Rectal smooth muscle tissue (tissue), 1 donor: ENCODE data around the gene ARMC2.
"Not testable (repeated sequence)": the region's sequence is repeated elsewhere in the genome, so short reads cannot be mapped to it uniquely, and the experiment has no call there.

Source experiments
- H3K27ac ChIP-seq: one replicate; pipeline ENCODE4 v1.7.0; 2013; ENCODE audit warnings: low read depth, low read length, inconsistent platforms
- H3K27me3 ChIP-seq: one replicate; pipeline ENCODE4 v1.7.0; 2013; ENCODE audit warnings: low read length; ENCODE audit not compliant: control insufficient read depth, insufficient read depth
- H3K36me3 ChIP-seq: one replicate; pipeline ENCODE4 v1.7.0; 2013; ENCODE audit warnings: low read length; ENCODE audit not compliant: control insufficient read depth, insufficient read depth
- H3K4me1 ChIP-seq: one replicate; pipeline ENCODE4 v1.7.0; 2013; ENCODE audit warnings: low read length; ENCODE audit not compliant: control insufficient read depth, insufficient read depth
- H3K4me3 ChIP-seq: one replicate; pipeline ENCODE4 v1.7.0; 2013; ENCODE audit warnings: low read length
- H3K9ac ChIP-seq: one replicate; pipeline ENCODE4 v1.7.0; 2013; ENCODE audit warnings: low read length

Gene ARMC2

DNA sequence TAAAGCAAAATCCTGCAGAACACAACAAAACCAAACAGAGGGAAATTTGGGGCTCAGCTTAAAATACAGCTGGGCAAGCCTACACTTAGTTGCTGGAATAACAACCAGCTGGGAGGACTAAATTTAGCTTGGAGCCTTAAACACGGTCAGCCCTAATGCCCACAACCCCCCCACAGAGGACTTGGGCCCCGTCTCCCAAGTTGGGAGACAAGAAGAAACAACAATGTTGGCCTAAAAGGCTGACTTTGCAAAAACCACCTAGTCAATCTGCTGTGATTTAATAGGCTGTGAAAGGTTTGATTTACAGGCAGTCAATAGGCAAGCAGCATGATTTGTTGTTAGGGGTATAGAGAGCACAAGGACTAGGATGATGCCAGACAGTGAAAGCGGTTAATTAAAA, 40.3 kb upstream of the ARMC2 start:
- Histone ChIP-seq H3K27ac (no peak overlapping the region), H3K4me1 (no peaks in the 10 kb centered on the region), H3K27me3 (no peaks in the 10 kb centered on the region), H3K4me3 (no peak overlapping the region), H3K36me3 (no peaks in the 10 kb centered on the region), H3K9ac (no peak overlapping the region)

DNA sequence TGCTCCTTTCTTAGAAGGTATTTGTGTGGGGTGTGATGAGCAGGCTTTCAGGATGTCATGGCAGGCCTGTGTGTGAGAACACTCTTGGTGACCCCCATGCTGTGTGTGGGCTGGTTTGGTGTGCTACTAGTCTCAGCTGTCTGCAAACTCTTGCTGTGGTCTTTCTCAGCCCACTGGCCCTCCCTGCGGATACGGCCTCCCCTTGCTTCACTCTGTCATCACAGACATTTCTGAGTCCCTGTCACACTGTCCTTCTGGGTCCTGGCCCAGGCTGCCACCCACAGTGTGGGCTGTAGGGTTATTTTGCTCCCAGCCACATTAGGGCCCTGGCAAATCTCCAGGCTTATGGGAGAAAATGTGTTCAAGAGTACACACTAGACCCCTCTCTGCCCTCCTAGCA, 39.0 kb upstream of the ARMC2 start:
- Histone ChIP-seq H3K27ac (no peak overlapping the region), H3K9ac (no peak overlapping the region)

DNA sequence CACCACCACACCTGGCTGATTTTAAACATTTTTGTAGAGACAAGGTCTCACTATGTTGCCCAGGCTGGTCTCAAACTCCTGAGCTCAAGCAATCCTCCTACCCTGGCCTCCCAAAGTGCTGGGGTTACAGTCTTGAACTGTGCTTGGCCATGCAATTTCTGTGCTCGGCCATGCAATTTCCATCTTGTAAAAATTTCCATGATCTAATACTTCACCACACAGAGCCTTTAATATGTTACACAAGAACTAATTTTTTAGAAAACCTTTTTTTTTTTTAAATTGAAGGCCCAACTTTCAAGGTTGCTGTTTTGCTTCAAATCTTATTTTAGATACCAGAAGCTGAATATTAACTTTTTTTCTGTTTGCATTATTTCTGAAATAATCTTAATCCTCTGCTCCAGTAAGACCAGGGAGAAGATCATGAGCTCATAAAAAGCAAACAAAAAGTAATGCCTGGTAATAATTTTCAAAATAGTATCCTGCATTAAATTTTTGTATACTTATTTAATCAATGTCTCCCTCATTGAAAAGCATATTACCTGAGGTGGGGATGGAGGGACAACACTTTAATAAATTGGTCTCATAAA, 38.1 kb upstream of the ARMC2 start:
- Histone ChIP-seq H3K4me3 (no peak overlapping the region), H3K27me3 (no peaks in the 10 kb centered on the region), H3K4me1 (no peaks in the 10 kb centered on the region), H3K9ac (no peak overlapping the region), H3K36me3 (no peaks in the 10 kb centered on the region), H3K27ac (no peak overlapping the region)

More for the DNA sequence above, 39.0 kb upstream of the ARMC2 start:
- H3K36me3 ChIP-seq, result no peaks in the 10 kb centered on the region
- no peaks in the 10 kb centered on the region for H3K4me1 ChIP-seq
- no peak overlapping the region for H3K4me3 ChIP-seq
- no peaks in the 10 kb centered on the region for H3K27me3 ChIP-seq

- no peak overlapping the region for H3K27ac ChIP-seq
- no peaks in the 10 kb centered on the region for H3K36me3 ChIP-seq
- no peaks in the 10 kb centered on the region for H3K27me3 ChIP-seq
- no peak overlapping the region for H3K9ac ChIP-seq
- no peaks in the 10 kb centered on the region for H3K4me1 ChIP-seq
- no peak overlapping the region for H3K4me3 ChIP-seq
Measured at GRCh38 chr6:108811490-108811889, 36.7 kb upstream of the ARMC2 start.

DNA sequence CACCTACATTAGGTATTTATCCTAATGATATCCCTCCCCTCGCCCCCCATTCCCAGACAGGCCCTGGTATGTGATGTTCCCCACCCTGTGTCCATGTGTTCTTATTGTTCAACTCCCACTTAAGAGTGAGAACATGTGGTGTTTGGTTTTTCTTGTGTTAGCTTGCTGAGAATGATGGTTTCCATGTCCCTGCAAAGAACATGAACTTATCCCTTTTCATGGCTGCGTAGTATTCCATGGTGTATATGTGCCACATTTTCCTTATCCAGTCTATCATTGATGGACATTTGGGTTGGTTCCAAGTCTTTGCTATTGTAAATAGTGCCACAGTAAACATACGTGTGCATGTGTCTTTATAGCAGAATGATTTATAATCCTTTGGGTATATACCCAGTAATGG, 35.0 kb upstream of the ARMC2 start:
- H3K4me1 ChIP-seq, H3K27me3 ChIP-seq, H3K9ac ChIP-seq, H3K36me3 ChIP-seq, H3K27ac ChIP-seq, H3K4me3 ChIP-seq: not testable (repeated sequence)

DNA sequence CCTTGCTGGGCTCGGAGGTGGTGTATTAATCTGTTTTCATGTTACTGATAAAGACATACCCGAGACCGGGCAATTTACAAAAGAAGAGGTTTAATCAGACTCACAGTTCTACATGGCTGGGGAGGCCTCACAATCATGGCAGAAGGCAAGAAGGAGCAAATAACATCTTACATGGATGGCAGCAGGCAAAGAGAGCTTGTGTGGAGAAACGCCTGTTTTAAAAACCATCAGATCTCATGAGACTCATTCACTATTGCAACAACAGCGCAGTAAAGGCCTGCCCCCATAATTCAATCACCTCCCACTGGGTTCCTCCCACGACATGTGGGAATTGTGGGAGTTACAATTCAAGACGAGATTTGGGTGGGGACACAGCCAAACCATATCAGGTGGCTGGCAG, 30.9 kb upstream of the ARMC2 start:
- not testable (repeated sequence) for H3K27ac ChIP-seq, H3K4me3 ChIP-seq, H3K36me3 ChIP-seq, H3K4me1 ChIP-seq, H3K9ac ChIP-seq, H3K27me3 ChIP-seq

DNA sequence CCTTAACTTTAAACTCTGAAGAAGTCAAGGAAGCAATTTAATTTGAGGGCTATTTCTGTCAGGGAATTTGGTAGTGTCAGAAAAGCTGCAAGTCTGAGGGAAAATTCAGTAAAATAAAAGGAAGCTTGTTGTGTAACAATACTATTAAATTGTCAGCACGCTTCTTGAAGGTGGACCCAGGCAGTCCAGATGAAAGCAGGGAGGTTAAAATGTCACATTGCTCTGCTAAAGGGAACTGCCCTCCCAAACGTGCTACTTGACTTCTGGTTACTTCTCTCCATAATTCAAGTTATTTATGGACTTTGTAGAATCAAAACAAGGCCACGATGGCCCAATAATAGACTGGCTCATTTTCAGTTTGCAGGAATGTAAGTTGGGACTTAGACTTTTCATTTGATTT, 28.2 kb upstream of the ARMC2 start:
- H3K36me3 ChIP-seq, result no peaks in the 10 kb centered on the region
- no peak overlapping the region for H3K9ac ChIP-seq
- H3K4me3 ChIP-seq, result no peak overlapping the region
- H3K4me1 ChIP-seq, result no peaks in the 10 kb centered on the region
- H3K27ac ChIP-seq, result no peak overlapping the region
- no peaks in the 10 kb centered on the region for H3K27me3 ChIP-seq

GRCh38 chr6:108822401-108822800, 25.8 kb upstream of the ARMC2 start:
- Histone ChIP-seq H3K27ac (no peak overlapping the region), H3K9ac (no peak overlapping the region), H3K4me1 (no peaks in the 10 kb centered on the region), H3K4me3 (no peak overlapping the region), H3K36me3 (no peaks in the 10 kb centered on the region), H3K27me3 (no peaks in the 10 kb centered on the region)

- no peaks in the 10 kb centered on the region for H3K36me3 ChIP-seq
- no peaks in the 10 kb centered on the region for H3K27me3 ChIP-seq
- no peak overlapping the region for H3K4me3 ChIP-seq
- no peak overlapping the region for H3K9ac ChIP-seq
- H3K27ac ChIP-seq, result no peak overlapping the region
- no peaks in the 10 kb centered on the region for H3K4me1 ChIP-seq
Measured at GRCh38 chr6:108825326-108825725, 22.9 kb upstream of the ARMC2 start.

DNA sequence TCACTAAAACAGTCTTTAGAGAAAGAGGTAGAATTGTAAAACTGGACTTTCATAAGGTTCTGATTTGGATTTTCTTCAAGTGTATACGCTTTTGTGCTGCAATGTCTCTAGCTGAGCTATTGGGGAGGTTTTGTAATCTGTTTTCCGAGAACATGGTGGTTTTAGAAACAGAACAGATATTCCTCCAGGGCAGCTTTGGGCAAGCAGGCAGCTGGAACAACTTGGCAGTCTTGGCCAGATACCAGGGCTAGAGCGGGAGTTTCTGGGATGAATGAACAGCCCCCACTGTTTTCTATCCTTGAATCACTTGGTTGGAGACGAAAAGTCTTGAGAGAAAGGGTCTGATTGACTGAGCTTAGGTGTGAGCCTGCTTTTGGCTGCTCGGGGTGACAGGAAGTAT, 17.1 kb upstream of the ARMC2 start:
- no peak overlapping the region for H3K9ac ChIP-seq
- no peak overlapping the region for H3K27ac ChIP-seq
- no peaks in the 10 kb centered on the region for H3K27me3 ChIP-seq
- H3K4me1 ChIP-seq, result no peaks in the 10 kb centered on the region
- H3K4me3 ChIP-seq, result no peak overlapping the region
- H3K36me3 ChIP-seq, result no peaks in the 10 kb centered on the region

- Histone ChIP-seq H3K9ac (no peak overlapping the region), H3K4me3 (no peak overlapping the region), H3K27me3 (no peaks in the 10 kb centered on the region), H3K4me1 (no peaks in the 10 kb centered on the region), H3K36me3 (no peaks in the 10 kb centered on the region), H3K27ac (no peak overlapping the region)
Measured at GRCh38 chr6:108832738-108833137, 15.5 kb upstream of the ARMC2 start.

GRCh38 chr6:108835218-108835850, 12.9 kb upstream of the ARMC2 start:
- Histone ChIP-seq H3K27me3 (no peaks in the 10 kb centered on the region), H3K36me3 (no peaks in the 10 kb centered on the region), H3K4me1 (no peaks in the 10 kb centered on the region), H3K4me3 (no peak overlapping the region), H3K27ac (no peak overlapping the region), H3K9ac (no peak overlapping the region)

GRCh38 chr6:108836061-108836460, 12.2 kb upstream of the ARMC2 start:
- Histone ChIP-seq H3K4me3 (no peak overlapping the region), H3K9ac (no peak overlapping the region), H3K27me3 (no peaks in the 10 kb centered on the region), H3K36me3 (no peaks in the 10 kb centered on the region), H3K27ac (no peak overlapping the region), H3K4me1 (no peaks in the 10 kb centered on the region)
